ENCODE data around the gene HNRNPUL1.
A peak's percentile ranks its signal among the peaks of the same experiment; 100 is the strongest.

The HNRNPUL1 gene

DNA sequence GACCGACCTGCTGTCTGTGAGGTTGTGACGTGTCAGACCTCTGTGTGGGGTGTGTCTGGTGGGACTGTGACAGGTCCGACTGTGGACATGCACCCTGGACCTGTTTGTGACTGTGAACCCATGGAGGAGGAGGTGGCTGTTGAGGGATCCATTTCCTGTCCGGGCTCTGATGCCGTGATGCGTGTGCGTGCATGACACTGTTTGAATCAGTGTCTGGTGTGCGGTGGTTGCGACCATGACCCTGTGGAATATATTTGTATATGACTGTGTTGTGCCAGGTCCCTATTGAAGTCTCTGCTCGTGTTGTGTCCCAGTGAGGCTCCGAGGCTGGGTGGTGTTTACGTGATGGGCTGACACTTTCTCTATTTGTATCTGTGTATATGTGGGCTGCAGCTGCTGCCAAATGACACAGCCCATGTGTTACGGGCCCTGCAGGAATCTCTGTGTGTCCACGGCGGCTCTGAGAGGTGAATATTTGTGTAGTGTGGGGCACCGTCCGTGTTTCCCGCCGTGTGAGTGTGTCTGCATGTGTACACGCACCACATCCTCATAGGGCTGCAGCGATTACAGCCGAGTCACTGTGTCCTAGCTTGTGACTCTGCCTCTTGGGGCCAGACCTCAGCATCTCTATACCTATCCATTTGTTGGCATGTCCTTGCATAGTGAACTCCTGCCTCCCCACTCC, 64.1 kb downstream of the HNRNPUL1 start:
- Mint-ChIP-seq H3K36me3 (ENCODE audit: low read depth) (peaks cover 27% of the 10 kb centered on the region), H3K4me1 (peaks cover 71% of the 10 kb centered on the region), H3K27me3 (ENCODE audit: low read depth, poor library complexity) (peaks cover 4% of the 10 kb centered on the region), H3K27ac (peak overlapping the region; percentile 73), H3K4me3 (peak overlapping the region; percentile 26), H3K9me3 (no peaks in the 10 kb centered on the region)
- TF ChIP-seq, protein P1, sequence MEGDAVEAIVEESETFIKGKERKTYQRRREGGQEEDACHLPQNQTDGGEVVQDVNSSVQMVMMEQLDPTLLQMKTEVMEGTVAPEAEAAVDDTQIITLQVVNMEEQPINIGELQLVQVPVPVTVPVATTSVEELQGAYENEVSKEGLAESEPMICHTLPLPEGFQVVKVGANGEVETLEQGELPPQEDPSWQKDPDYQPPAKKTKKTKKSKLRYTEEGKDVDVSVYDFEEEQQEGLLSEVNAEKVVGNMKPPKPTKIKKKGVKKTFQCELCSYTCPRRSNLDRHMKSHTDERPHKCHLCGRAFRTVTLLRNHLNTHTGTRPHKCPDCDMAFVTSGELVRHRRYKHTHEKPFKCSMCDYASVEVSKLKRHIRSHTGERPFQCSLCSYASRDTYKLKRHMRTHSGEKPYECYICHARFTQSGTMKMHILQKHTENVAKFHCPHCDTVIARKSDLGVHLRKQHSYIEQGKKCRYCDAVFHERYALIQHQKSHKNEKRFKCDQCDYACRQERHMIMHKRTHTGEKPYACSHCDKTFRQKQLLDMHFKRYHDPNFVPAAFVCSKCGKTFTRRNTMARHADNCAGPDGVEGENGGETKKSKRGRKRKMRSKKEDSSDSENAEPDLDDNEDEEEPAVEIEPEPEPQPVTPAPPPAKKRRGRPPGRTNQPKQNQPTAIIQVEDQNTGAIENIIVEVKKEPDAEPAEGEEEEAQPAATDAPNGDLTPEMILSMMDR (IDR thresholded peaks at IDR 0.05) = no peak
- no peak for DNase-seq

DNA sequence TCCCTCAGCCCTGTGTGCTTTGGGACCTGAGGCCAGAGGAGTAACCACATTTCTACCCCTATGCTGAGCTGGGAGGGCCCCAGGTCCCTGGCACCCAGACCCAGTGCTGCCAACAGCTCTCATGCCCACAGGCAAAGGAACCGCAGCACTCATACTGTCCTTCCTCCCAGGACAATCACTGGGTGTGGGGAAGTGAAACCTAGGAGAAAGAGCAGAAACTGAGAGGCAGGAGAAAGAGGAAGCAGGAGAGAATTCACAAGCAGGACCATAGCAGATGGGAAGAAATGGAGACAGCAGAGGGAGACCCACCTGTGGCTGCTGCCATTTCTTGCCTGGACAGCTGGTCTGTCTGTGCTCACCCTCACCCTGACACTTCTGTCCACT, 64.7 kb downstream of the HNRNPUL1 start:
- no peak for DNase-seq
- H3K9me3 Mint-ChIP-seq = no peaks in the 10 kb centered on the region
- peaks cover 66% of the 10 kb centered on the region for H3K4me1 Mint-ChIP-seq
- peak overlapping the region; percentile 49 for H3K27ac Mint-ChIP-seq
- TF ChIP-seq, protein P1 (IDR thresholded peaks at IDR 0.05) = no peak
- H3K27me3 Mint-ChIP-seq (ENCODE audit: low read depth, poor library complexity) = peaks cover 4% of the 10 kb centered on the region
- peaks cover 27% of the 10 kb centered on the region for H3K36me3 Mint-ChIP-seq (ENCODE audit: low read depth)
- no peak overlapping the region for H3K4me3 Mint-ChIP-seq

DNA sequence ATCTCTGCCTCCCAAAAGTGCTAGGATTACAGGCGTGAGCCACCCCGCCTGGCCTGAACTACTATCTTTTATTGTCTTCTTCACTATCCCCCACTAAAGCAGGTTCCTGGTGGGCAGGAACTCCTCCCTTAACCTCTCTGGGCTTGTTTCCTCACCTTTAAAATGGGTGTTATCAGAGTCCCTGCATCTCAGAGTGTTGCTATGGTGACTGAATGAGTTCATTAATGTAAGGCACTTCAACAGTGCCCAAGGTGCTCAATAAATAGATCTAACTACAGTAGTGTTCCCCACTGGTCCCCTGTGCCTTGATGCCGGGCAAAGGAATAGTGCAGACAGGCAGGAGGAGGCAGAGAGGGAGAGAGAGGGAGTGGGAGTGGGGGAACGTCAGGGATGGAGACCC, 66.3 kb downstream of the HNRNPUL1 start:
- peak overlapping the region; percentile 3 for H3K27ac Mint-ChIP-seq
- peaks cover 27% of the 10 kb centered on the region for H3K36me3 Mint-ChIP-seq (ENCODE audit: low read depth)
- H3K4me1 Mint-ChIP-seq = peaks cover 49% of the 10 kb centered on the region
- TF ChIP-seq, protein P1 (IDR thresholded peaks at IDR 0.05) = no peak
- H3K9me3 Mint-ChIP-seq = no peaks in the 10 kb centered on the region
- peaks cover 4% of the 10 kb centered on the region for H3K27me3 Mint-ChIP-seq (ENCODE audit: low read depth, poor library complexity)
- H3K4me3 Mint-ChIP-seq = no peak overlapping the region
- no peak for DNase-seq

DNA sequence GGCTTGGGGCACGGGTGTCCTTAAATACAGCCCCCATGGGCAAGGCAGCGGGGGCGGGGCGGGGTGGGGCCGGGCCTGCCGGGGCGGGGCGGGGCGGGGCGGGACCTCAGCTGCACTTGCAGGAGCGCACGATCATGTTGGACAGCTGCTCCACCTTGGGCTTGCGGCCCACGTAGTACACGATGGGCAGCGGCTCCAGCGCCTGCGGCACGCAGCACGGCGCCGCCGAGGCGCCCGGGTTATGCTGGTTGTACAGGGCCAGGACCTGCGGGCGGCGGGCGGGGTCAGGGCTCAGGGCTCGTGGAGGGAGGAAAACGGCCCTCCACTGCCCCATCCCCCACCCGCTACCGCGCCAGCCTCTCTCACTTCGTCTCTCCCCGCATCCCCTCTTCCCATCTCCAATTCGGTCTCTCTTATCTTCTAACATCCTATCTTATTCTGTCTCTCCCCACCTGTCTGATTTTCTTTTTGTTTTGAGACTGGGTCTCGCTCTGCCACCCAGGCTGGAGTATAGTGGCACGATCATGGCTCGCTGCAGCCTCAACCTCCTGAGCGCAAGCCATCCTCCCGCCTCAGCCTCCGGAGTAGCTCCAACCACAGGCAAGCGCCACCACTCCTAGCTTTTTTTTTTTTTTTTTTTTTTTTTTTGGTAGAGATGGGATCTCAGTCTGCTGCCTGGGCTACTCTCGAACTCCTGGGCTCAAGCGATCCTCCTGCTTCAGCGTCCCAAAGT, 66.9 kb downstream of the HNRNPUL1 start:
- H3K36me3 Mint-ChIP-seq (ENCODE audit: low read depth) = peaks cover 27% of the 10 kb centered on the region
- peaks cover 4% of the 10 kb centered on the region for H3K27me3 Mint-ChIP-seq (ENCODE audit: low read depth, poor library complexity)
- DNase-seq = peak; percentile 32
- TF ChIP-seq, protein P1 (IDR thresholded peaks at IDR 0.05) = no peak
- peaks cover 45% of the 10 kb centered on the region for H3K4me1 Mint-ChIP-seq
- H3K9me3 Mint-ChIP-seq = no peaks in the 10 kb centered on the region
- H3K4me3 Mint-ChIP-seq = peak overlapping the region; percentile 47
- H3K27ac Mint-ChIP-seq = no peak overlapping the region

DNA sequence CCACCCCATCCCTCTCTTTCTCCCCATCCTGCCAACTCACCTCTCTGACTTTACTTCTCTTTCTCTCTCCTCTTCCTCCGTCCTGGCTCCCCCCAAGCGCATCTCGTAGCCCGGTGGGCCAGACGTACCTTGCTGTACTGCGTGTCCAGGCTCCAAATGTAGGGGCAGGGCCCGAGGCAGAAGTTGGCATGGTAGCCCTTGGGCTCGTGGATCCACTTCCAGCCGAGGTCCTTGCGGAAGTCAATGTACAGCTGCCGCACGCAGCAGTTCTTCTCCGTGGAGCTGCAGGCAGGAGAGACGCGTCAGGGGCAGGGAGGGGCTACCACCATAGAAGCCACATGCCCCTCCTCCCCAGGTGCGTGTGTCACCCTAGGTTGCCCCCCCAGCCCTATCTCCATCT, 67.8 kb downstream of the HNRNPUL1 start:
- H3K9me3 Mint-ChIP-seq = no peaks in the 10 kb centered on the region
- peaks cover 4% of the 10 kb centered on the region for H3K27me3 Mint-ChIP-seq (ENCODE audit: low read depth, poor library complexity)
- H3K36me3 Mint-ChIP-seq (ENCODE audit: low read depth) = peaks cover 27% of the 10 kb centered on the region
- no peak overlapping the region for H3K27ac Mint-ChIP-seq
- H3K4me3 Mint-ChIP-seq = no peak overlapping the region
- no peak for DNase-seq
- TF ChIP-seq, protein P1 (IDR thresholded peaks at IDR 0.05) = no peak
- H3K4me1 Mint-ChIP-seq = peaks cover 36% of the 10 kb centered on the region

All from nephron progenitor cell (in vitro differentiated cells).